GF-D8 (cell line): ENCODE results near the gene COPS8.

ENCODE experiments used
- DNase-seq: peaks from one replicate; lab custom pipeline; 2025; lab: John Stamatoyannopoulos, UW

COPS8 gene

GRCh38 chr2:237130562-237131421 is 45.1 kb downstream of the COPS8 start:
- no peak for DNase-seq

- DNase-seq, result no peak
Observed at GRCh38 chr2:237131749-237132533, 46.3 kb downstream of the COPS8 start.

DNA sequence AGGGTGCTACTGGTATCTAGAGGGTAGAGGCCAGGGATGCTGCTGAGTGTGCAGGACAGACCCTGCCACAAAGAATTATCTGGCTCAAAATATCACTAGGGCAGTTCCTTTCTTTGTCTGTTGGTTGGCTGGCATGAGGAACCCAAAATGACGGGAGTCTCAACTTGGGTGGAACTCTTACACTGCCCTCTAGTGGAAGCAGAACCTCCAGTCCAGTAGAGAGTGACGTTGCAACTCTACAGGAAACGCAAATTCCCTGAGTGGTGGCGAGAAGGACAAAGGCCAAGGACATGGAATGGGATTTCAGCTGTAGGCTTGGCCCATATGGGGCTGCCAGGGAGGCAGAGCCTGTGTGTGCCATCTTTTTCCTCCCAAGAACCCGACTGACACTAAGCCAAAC is 47.1 kb downstream of the COPS8 start:
- no peak for DNase-seq

DNA sequence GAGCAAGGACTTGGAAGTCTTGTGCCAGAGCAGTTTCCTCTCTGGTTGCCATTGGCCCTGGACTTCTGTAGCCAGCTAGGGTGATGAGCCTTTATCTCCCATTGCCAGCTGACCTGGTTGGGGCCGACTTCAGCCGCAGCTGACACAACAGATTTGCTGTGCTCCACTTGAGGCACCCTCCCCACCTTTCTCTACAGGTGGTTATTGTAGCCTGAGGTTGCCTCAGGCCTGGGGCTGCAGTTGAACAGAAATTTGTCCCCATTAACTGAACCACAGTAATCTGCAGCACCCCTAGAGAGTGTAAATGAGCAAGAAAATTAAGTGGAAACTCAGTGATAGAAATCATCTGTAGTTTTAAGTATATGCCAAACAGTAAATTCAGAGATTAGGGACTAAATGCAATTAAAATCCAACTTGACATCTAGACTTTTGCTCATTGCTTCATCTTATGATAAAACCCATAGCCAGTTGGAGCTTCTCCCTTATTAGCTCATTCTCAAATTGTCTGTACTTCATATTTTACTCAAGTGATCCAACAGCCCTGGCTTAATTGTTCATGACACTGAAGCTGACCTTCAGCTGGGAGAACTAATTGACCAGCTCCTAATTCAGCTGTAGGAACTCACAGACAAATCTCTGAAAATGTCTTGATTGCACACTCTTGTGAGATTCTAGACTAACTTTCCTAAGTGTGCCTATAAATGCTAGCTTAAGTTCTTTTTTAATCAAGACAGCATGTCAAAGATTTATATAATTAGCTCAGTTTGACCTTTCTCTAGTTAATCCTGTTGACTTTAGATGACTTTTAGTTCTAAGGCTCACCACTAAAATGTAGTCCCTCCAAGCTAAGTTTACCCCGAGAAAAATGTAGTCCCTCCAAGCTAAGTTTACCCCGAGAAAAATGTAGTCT is 48.9 kb downstream of the COPS8 start:
- no peak for DNase-seq

DNA sequence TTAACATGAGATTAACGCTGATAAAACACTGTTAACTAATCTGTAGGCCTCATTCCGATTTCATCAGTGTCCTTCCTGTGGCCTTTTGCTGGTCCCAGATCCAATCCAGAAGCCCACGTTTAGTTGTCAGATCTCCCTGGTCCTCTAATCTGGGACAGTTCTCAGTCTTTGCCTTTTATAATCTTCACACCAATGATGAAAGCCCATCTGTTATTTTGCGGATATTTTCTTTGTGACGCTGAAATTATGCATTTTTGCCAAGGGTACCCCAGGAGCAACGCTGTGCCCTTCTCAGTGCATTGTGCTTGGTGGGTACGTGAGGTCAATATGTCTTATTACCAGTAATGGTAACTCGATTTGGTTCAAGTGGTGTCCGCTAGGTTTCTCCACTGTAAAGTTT is 51.1 kb downstream of the COPS8 start:
- no peak for DNase-seq

- no peak for DNase-seq
Observed at GRCh38 chr2:237137626-237138323, 52.1 kb downstream of the COPS8 start.

GRCh38 chr2:237139123-237139675 is 53.5 kb downstream of the COPS8 start:
- DNase-seq, result no peak

DNA sequence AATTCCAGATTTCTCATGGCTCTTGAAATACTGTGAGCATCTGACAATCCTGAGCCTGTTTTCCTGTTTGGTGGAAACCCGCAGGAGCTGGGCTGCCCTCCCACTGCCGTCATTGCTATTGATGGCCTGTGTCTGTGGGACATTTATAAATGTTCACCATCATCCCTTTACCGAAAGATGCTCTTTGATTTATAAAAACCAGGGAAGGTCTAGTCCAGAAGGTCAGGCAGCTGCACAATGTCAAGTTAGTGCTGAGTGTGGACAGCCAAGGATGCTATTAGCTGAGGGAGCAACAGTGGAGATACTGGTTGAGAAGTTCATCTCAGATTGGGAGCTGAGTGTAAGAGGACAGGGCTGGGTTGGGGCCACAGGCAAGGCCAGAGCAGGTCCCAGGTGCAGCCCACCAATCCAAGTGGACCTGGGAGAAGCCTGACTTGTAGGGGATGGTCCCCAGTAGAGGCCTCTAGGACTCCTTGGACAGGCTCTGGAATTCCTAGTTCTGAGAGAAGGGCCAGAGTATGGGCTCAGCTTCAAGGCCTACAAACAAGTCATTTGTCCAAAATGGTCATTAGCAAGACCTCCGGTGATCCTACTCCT is 55.1 kb downstream of the COPS8 start:
- no peak for DNase-seq

- no peak for DNase-seq
Observed at GRCh38 chr2:237141571-237142051, 55.9 kb downstream of the COPS8 start.

GRCh38 chr2:237143118-237143517 is 57.4 kb downstream of the COPS8 start:
- no peak for DNase-seq

GRCh38 chr2:237143676-237144440 is 58.2 kb downstream of the COPS8 start:
- no peak for DNase-seq

DNA sequence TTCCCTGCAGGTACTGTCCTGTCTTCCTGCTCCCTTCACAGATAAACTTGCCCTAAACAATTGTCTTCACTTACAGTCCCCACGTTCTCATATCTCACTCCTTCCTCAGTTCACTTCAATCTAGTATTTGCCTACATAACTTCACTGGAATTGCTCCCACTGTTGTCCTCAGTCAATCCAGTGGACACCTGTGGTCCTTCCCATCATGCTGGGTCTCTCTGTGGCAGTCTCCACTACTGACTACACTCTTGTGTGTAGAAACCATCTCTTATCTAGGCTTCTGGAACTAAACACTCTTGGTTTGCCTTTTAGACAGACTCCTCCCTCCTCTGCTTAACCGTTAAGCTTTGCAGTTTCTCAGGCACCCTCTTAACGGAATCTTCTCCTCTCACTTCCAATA is 58.8 kb downstream of the COPS8 start:
- DNase-seq, result no peak

GRCh38 chr2:237147317-237147716 is 61.6 kb downstream of the COPS8 start:
- DNase-seq, result no peak

- DNase-seq, result no peak
Observed at GRCh38 chr2:237148624-237149023, 62.9 kb downstream of the COPS8 start.

DNA sequence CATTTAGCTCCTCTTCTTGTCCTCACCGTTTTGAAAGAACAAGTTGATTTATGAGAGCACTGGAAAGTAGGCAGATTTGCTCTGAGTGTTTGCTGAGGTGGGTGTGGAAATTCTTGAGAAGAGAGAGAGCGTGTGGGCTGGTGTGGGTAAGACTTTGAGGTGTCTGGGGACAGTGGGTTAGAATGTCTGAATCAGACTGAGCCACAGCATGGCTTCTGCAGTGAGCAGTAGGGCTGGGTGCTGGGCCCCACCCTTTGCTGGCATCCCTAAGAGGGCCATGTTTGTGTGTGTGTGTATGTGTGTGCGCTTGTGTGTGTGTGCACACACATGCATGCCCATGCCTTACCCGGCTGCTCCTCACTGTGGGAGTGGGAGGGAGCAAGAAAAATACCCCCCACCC is 63.7 kb downstream of the COPS8 start:
- no peak for DNase-seq
